Measurements from ENCODE around the gene NHLRC2. TPM values are rescaled to one million over a fixed set of nuclear protein-coding genes. Genes with fewer than 3 reads are reported as not detected.
"Not testable (repeated sequence)": the region's sequence is repeated elsewhere in the genome, so short reads cannot be mapped to it uniquely, and the experiment has no call there.

The NHLRC2 gene, protein sequence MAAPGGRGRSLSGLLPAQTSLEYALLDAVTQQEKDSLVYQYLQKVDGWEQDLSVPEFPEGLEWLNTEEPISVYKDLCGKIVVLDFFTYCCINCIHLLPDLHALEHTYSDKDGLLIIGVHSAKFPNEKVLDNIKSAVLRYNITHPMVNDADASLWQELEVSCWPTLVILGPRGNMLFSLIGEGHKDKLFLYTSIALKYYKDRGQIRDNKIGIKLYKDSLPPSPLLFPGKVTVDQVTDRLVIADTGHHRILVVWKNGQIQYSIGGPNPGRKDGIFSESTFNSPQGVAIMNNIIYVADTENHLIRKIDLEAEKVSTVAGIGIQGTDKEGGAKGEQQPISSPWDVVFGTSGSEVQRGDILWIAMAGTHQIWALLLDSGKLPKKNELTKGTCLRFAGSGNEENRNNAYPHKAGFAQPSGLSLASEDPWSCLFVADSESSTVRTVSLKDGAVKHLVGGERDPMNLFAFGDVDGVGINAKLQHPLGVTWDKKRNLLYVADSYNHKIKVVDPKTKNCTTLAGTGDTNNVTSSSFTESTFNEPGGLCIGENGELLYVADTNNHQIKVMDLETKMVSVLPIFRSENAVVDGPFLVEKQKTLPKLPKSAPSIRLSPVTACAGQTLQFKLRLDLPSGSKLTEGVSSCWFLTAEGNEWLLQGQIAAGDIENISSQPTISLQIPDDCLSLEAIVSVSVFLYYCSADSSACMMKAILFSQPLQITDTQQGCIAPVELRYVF
- total RNA-seq = 10 to 100 TPM; 20.1 to 22.3 TPM

DNA sequence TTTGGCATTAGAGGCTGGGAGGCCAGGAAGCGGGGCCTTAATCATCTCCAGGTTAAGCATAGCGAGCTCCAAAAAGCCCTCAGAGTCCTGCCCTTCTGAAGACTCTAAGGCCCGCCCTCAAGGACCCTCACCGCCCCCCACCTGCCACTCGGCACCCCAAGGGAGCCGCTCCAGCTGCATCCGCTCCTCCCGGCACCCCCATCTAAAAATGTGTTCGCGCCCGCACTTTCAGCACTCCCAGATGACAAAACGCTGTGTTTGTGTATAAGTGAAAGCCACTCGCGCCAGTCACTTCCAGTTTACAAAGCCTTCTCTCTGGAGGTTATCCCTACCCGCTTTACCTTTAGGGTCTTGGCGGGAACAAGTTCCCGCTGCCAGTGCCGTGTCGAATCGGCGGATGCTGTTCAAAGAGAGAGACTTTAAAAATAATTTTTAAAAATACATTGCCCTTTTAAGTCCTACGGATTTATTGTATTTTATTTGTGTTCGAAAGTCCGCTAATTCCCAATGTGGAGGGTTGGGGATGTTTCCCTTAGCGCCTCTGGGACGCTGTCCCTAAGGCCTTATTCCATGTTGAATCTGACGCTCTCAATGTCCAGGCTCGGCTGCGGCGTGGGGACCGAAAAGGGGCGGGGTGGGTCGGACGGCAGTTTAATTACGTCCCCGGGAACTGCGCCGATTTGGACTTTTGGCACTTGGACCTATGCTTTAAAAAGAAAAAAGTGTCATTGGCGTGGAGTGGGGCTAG is at the start of gene NHLRC2, which contains the start of gene DCLRE1A:
Gene NHLRC2 (plus strand): TSS at position 649 of the 748 bp plus-strand sequence. CDS start 212 bp downstream, outside the sequence.
Gene DCLRE1A (minus strand): TSS at position 70 of the 748 bp plus-strand sequence. CDS start 900 bp downstream, outside the sequence.
- Mint-ChIP-seq H3K27ac (peak within 1 kb of the TSS; percentile 97), H3K9me3 (ENCODE audit: low read depth) (no peaks in the 10 kb centered on the region), H3K27me3 (no peaks in the 10 kb centered on the region), H3K4me1 (peaks cover 39% of the 10 kb centered on the region), H3K36me3 (ENCODE audit: low read depth) (peaks cover 22% of the 10 kb centered on the region), H3K4me3 (peak within 1 kb of the TSS; percentile 80)
- peak; percentile 51 for ATAC-seq
- POLR2A ChIA-PET = interaction anchor here (0.7 kb wide), 1 partner anchor 107 kb away, joined by 3 read pairs; no protein-coding TSS in a partner anchor
- intact Hi-C loops (cut with DNase I, micrococcal nuclease) = loop anchor here (1.0 to 10.0 kb wide), 9 partner anchors 57 to 1083 kb away; partner anchors contain the start of genes CCDC186 (in 2 of the 2), CASP7 (in 1 of the 2) and TRUB1 (in 1 of the 2)
- peak; percentile 77 for DNase-seq
- CTCF ChIA-PET = no interaction called here

DNA sequence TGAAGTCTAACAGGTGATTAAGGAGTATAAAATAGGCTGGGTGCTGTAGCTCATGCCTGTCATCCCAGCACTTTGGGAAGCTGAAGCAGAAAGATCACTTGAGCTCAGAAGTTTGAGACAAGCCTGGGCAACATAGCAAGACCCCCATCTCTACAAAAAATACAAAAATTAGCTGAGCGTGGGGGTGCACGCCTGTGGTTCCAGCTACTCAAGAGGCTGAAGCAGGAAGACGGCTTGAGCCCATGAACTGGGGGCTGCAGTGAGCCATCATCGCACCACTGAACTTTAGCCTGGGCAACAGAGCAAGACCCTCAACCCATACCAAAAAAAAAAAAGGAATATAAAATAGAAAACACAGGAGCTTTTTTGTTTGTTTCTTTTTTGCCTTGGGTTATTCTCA is 48.0 kb upstream of the NHLRC2 start:
- ATAC-seq = no peak
- H3K4me3 Mint-ChIP-seq = no peak overlapping the region
- POLR2A ChIA-PET = no interaction called here
- intact Hi-C loops (cut with DNase I, micrococcal nuclease) = no loop called here
- H3K27ac Mint-ChIP-seq = no peak overlapping the region
- no peaks in the 10 kb centered on the region for H3K4me1 Mint-ChIP-seq
- H3K9me3 Mint-ChIP-seq (ENCODE audit: low read depth) = no peaks in the 10 kb centered on the region
- CTCF ChIA-PET = interaction anchor here (0.7 to 1.1 kb wide), 3 partner anchors 16 to 102 kb away, joined by 4 to 7 read pairs (median 5); no protein-coding TSS in a partner anchor
- H3K27me3 Mint-ChIP-seq = peaks cover 22% of the 10 kb centered on the region
- H3K36me3 Mint-ChIP-seq (ENCODE audit: low read depth) = no peaks in the 10 kb centered on the region
- DNase-seq = no peak

DNA sequence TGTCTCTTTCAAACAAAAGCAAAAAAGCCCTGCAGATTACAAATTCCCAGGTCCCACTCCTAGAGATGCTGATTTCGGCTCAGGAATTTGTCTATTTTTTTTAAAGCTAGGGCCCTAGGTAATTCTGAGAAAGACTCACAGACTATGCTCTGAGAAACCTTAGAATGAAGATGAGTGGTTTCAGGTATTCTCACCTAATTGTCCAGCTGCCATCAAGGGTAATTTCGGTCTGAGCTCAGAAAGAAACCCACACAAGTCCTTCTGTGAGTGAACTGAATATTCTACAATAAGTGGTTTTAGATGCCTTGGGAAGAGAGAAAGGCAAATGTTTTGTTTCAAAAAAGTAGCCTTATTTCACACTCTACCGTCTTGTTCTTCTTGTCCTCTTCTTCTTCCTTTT is 46.3 kb upstream of the NHLRC2 start:
- Mint-ChIP-seq H3K27me3 (peaks cover 28% of the 10 kb centered on the region), H3K4me1 (no peaks in the 10 kb centered on the region), H3K36me3 (ENCODE audit: low read depth) (no peaks in the 10 kb centered on the region), H3K4me3 (no peak overlapping the region), H3K9me3 (ENCODE audit: low read depth) (peaks cover 2% of the 10 kb centered on the region), H3K27ac (no peak overlapping the region)
- ChIA-PET POLR2A (interaction anchor here (0.6 kb wide), 1 partner anchor 407 kb away, joined by 3 read pairs; no protein-coding TSS in a partner anchor), CTCF (interaction anchor here (1.2 kb wide), 1 partner anchor 298 kb away, joined by 3 read pairs; no protein-coding TSS in a partner anchor)
- ATAC-seq (no peak), DNase-seq (no peak)
- intact Hi-C loops (cut with DNase I, micrococcal nuclease) = no loop called here

DNA sequence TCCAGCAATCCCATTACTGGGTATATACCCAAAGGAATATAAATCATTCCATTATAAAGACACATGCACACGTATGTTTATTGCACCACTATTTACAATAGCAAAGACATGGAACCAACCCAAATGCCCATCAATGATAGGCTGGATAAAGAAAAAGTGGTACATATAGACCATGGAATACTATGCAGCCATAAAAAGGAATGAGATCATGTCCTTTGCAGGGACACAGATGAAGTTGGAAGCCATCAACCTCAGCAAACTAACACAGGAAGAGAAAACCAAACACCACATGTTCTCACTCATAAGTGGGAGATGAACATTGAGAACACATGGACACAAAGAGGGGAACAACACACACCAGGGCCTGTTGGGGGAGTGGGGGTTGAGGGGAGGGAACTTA is 39.8 kb upstream of the NHLRC2 start:
- intact Hi-C loops (cut with DNase I, micrococcal nuclease) = not testable (repeated sequence)

DNA sequence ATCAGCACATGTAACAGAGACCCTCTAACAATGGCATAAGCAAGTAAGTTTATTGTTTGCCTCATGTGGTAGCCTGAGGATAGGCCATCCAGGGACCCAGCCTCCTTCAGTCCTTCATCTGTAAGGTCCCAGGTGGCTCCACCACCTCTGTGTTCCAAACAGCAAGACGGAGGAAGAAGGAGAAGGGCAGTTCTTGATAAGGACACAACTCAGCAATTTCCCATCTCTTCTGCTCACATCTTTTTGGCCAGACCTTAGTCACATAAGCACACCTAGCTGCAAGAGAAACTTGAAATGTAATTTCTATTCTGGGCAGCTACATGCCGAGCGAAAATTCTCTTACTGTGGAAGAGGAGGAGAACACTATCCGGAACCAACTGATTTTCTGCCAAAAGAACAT is 34.5 kb upstream of the NHLRC2 start:
- intact Hi-C loops (cut with DNase I, micrococcal nuclease) = no loop called here
- H3K4me3 Mint-ChIP-seq = no peak overlapping the region
- ChIA-PET CTCF (no interaction called here), POLR2A (no interaction called here)
- H3K4me1 Mint-ChIP-seq = no peaks in the 10 kb centered on the region
- no peaks in the 10 kb centered on the region for H3K36me3 Mint-ChIP-seq (ENCODE audit: low read depth)
- H3K27me3 Mint-ChIP-seq = no peaks in the 10 kb centered on the region
- DNase-seq (no peak), ATAC-seq (no peak)
- no peaks in the 10 kb centered on the region for H3K9me3 Mint-ChIP-seq (ENCODE audit: low read depth)
- H3K27ac Mint-ChIP-seq = no peak overlapping the region

More for the DNA sequence above, 39.8 kb upstream of the NHLRC2 start:
- H3K36me3 Mint-ChIP-seq (ENCODE audit: low read depth); DNase-seq; H3K4me3 Mint-ChIP-seq; ATAC-seq; H3K9me3 Mint-ChIP-seq (ENCODE audit: low read depth); H3K4me1 Mint-ChIP-seq; H3K27ac Mint-ChIP-seq; POLR2A ChIA-PET: not testable (repeated sequence)
- CTCF ChIA-PET = interaction anchor here (1.0 kb wide), 1 partner anchor 13 kb away, joined by 3 read pairs; no protein-coding TSS in a partner anchor
- H3K27me3 Mint-ChIP-seq = peaks cover 12% of the 10 kb centered on the region

DNA sequence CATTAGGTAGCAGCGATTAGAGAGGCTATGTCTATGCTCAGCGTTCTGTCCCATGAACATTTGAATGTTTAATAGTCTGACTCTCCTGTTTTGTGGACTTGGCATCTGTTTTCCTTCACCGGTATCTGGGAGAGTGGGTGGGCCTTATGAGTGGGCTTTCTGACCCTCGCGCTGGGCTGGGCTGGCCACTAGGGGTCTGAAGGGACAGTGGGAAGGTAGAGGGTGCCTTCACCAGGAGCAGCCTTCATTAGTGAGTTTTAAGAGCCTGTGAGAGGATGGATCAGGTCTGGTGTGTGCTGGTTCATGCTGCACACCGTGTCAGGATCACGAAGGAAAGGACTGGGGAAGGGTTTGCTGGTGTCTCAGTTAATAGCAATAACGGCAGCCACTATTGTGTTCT is 34.0 kb upstream of the NHLRC2 start:
- Mint-ChIP-seq H3K4me3 (no peak overlapping the region), H3K27me3 (no peaks in the 10 kb centered on the region), H3K9me3 (ENCODE audit: low read depth) (no peaks in the 10 kb centered on the region), H3K36me3 (ENCODE audit: low read depth) (no peaks in the 10 kb centered on the region), H3K4me1 (no peaks in the 10 kb centered on the region), H3K27ac (no peak overlapping the region)
- ChIA-PET POLR2A (no interaction called here), CTCF (no interaction called here)
- DNase-seq (peak; percentile 8), ATAC-seq (no peak)
- intact Hi-C loops (cut with DNase I, micrococcal nuclease) = no loop called here

DNA sequence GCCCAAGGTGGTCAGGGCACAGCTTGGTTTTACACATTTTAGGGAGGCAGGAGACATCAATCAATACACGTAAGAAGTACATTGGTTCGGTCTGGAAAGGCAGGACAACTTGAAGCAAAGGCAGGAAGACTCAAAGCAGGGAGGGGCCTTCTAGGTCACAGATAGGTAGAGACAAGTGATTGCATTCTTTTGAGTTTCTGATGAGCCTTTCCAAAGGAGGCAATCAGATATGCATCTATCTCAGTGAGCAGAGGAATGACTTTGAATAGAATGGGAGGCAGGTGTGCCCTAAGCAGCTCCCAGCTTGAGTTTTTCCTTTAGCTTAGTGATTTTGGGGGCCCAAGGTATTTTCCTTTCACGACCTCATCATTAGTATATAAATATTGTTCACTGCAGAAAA is 33.2 kb upstream of the NHLRC2 start:
- intact Hi-C loops (cut with DNase I, micrococcal nuclease); H3K9me3 Mint-ChIP-seq (ENCODE audit: low read depth); DNase-seq; H3K4me1 Mint-ChIP-seq; H3K27ac Mint-ChIP-seq; ATAC-seq; H3K36me3 Mint-ChIP-seq (ENCODE audit: low read depth); H3K27me3 Mint-ChIP-seq; POLR2A ChIA-PET; H3K4me3 Mint-ChIP-seq: not testable (repeated sequence)
- CTCF ChIA-PET = interaction anchor here (0.6 to 1.0 kb wide), 2 partner anchors 38 to 101 kb away, joined by 3 read pairs; no protein-coding TSS in a partner anchor

DNA sequence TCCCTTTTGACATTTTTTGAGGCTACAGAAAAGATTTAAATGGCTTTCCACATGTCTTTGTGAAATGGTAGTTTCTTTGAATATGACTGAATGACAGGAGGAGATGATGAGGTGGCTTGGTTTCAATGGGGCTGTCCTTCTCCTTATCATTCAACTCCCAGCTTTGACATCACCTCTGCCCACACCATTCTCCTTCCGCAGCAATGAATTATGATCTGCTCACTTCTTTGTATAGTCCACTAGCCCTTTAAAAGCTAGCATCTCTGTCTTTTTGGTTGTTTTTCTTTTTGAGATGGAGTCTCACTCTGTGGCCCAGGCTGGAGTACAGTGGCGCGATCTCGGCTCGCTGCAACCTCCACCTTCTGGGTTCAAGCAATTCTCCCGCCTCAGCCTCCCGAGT is 32.3 kb upstream of the NHLRC2 start:
- Mint-ChIP-seq H3K27me3 (no peaks in the 10 kb centered on the region), H3K4me1 (no peaks in the 10 kb centered on the region), H3K36me3 (ENCODE audit: low read depth) (no peaks in the 10 kb centered on the region), H3K4me3 (no peak overlapping the region), H3K27ac (no peak overlapping the region), H3K9me3 (ENCODE audit: low read depth) (no peaks in the 10 kb centered on the region)
- POLR2A ChIA-PET = no interaction called here
- DNase-seq (no peak), ATAC-seq (no peak)
- intact Hi-C loops (cut with DNase I, micrococcal nuclease) = no loop called here
- CTCF ChIA-PET = interaction anchor here (0.6 to 1.0 kb wide), 5 partner anchors 23 to 550 kb away, joined by 3 to 4 read pairs (median 3); no protein-coding TSS in a partner anchor

DNA sequence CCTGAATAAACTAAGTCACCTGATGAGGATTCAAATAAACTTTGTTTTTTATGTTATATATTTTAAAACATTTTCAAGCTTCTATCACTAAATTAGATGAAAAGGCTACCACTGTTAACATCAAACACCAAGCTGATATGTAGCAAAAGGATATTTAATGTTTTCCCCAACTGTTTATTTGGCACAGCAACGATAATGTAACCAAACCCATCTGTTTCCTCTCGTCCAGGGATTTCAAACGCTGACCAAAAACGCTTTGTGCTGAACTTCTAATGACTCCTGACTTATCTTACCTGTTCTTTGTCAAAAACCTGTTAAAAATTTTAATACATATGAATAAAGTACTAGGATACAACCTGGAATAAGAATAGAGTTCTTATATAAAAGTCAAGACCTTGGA is 31.1 kb upstream of the NHLRC2 start:
- no peaks in the 10 kb centered on the region for H3K36me3 Mint-ChIP-seq (ENCODE audit: low read depth)
- no peak overlapping the region for H3K27ac Mint-ChIP-seq
- H3K4me3 Mint-ChIP-seq = no peak overlapping the region
- no peak for DNase-seq
- ATAC-seq = no peak
- H3K27me3 Mint-ChIP-seq = no peaks in the 10 kb centered on the region
- no peaks in the 10 kb centered on the region for H3K4me1 Mint-ChIP-seq
- no peaks in the 10 kb centered on the region for H3K9me3 Mint-ChIP-seq (ENCODE audit: low read depth)
- intact Hi-C loops (cut with DNase I, micrococcal nuclease) = no loop called here
- POLR2A ChIA-PET = no interaction called here
- CTCF ChIA-PET = interaction anchor here (2.1 kb wide), 1 partner anchor 25 kb away, joined by 5 read pairs; no protein-coding TSS in a partner anchor

DNA sequence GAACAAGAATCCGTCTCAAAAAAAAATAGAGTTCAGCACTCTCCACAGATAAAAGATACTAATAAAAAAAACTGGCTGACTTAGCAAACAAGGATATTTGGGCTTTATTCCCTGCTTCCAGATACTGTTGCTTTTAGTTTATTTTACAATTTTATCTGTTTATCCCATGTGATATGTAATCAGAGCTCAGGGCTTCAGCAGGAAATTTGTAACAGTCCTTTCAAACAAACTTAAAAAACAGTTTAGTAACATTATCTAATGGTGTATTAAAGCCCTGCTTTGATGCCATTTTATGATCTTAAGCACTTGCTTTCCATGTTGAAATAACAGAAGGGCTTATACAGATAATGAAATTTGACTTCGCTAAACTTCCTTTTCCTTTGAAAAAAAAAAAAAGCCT is 28.7 kb upstream of the NHLRC2 start:
- Mint-ChIP-seq H3K9me3 (ENCODE audit: low read depth) (no peaks in the 10 kb centered on the region), H3K4me3 (no peak overlapping the region), H3K27ac (no peak overlapping the region), H3K27me3 (no peaks in the 10 kb centered on the region), H3K4me1 (no peaks in the 10 kb centered on the region), H3K36me3 (ENCODE audit: low read depth) (no peaks in the 10 kb centered on the region)
- intact Hi-C loops (cut with DNase I, micrococcal nuclease) = no loop called here
- DNase-seq = no peak
- POLR2A ChIA-PET = no interaction called here
- no peak for ATAC-seq
- CTCF ChIA-PET = no interaction called here

DNA sequence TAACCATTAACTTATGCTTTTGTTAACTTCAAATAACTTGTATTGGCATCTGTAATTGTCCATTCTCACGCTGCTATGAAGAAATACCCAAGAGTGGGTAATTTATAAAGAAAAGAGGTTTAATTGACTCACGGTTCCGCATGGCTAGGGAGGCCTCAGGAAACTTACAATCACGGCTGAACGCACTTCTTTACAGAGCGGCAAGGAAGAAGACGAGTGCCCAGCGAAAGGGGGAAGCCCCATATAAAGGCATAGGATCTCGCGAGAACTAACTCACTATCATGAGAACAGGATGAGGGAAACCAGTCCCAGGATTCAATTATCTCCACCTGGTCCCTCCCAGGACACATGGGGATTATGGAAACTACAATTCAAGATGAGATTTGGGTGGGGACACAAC is 25.9 kb upstream of the NHLRC2 start:
- DNase-seq; intact Hi-C loops (cut with DNase I, micrococcal nuclease); H3K36me3 Mint-ChIP-seq (ENCODE audit: low read depth); H3K9me3 Mint-ChIP-seq (ENCODE audit: low read depth); H3K4me3 Mint-ChIP-seq; ATAC-seq; H3K27ac Mint-ChIP-seq; H3K27me3 Mint-ChIP-seq; CTCF ChIA-PET; H3K4me1 Mint-ChIP-seq; POLR2A ChIA-PET: not testable (repeated sequence)
